GM18861 (cell line): Measurements from ENCODE around the gene NUTF2.

Experiments
- ATAC-seq: cut with Tn5 transposase; IDR thresholded peaks from one replicate; pipeline ENCODE4 v1.9.1; 2021; ENCODE audit not compliant: unreplicated experiment

Gene NUTF2

GRCh38 chr16:67846320-67847063 lies at the start of gene NUTF2:
TSS of gene NUTF2 (plus strand) at chr16:67846933. CDS start at chr16:67865131, 18,198 bp downstream.
- ATAC-seq, result peak; percentile 44

- ATAC-seq, result no peak
Measured at GRCh38 chr16:67800338-67800926, 46.3 kb upstream of the NUTF2 start.

- no peak for ATAC-seq
Measured at GRCh38 chr16:67801241-67801640, 45.5 kb upstream of the NUTF2 start.

GRCh38 chr16:67801883-67802282 lies 44.9 kb upstream of the NUTF2 start:
- no peak for ATAC-seq

- ATAC-seq, result no peak
Measured at GRCh38 chr16:67803894-67804293, 42.8 kb upstream of the NUTF2 start.

- no peak for ATAC-seq
Measured at GRCh38 chr16:67804853-67805542, 41.7 kb upstream of the NUTF2 start.

- ATAC-seq, result no peak
Measured at GRCh38 chr16:67805718-67806427, 40.9 kb upstream of the NUTF2 start.

GRCh38 chr16:67806428-67807147 lies 40.1 kb upstream of the NUTF2 start, which contains the start of the genes RANBP10 and TSNAXIP1:
TSS of gene RANBP10 (minus strand) at chr16:67806560. CDS start at chr16:67806536, 24 bp downstream.
TSS of gene TSNAXIP1 (plus strand) at chr16:67806889. CDS start at chr16:67807150, 261 bp downstream.
- peak; percentile 90 for ATAC-seq

GRCh38 chr16:67807148-67807682 lies 39.5 kb upstream of the NUTF2 start:
- ATAC-seq, result no peak

- ATAC-seq, result no peak
Measured at GRCh38 chr16:67811899-67812298, 34.8 kb upstream of the NUTF2 start.

GRCh38 chr16:67814567-67814966 lies 32.2 kb upstream of the NUTF2 start:
- no peak for ATAC-seq

- no peak for ATAC-seq
Measured at GRCh38 chr16:67820608-67821259, 26.0 kb upstream of the NUTF2 start.

GRCh38 chr16:67822511-67822910 lies 24.2 kb upstream of the NUTF2 start:
- ATAC-seq, result no peak

GRCh38 chr16:67825119-67825518 lies 21.6 kb upstream of the NUTF2 start:
- no peak for ATAC-seq

GRCh38 chr16:67825906-67826305 lies 20.8 kb upstream of the NUTF2 start:
- ATAC-seq, result no peak

- ATAC-seq, result no peak
Measured at GRCh38 chr16:67828651-67829050, 18.1 kb upstream of the NUTF2 start.

GRCh38 chr16:67833030-67833414 lies 13.7 kb upstream of the NUTF2 start:
- ATAC-seq, result no peak

GRCh38 chr16:67833415-67834241 lies 13.1 kb upstream of the NUTF2 start:
- ATAC-seq, result peak; percentile 96

GRCh38 chr16:67834242-67834614 lies 12.5 kb upstream of the NUTF2 start:
- ATAC-seq, result no peak
